ENCODE measurements around the gene TRAM2.

Gene TRAM2

GRCh38 chr6:52505726-52506409, 71.0 kb downstream of the TRAM2 start:
- DNase-seq, result no peak

- DNase-seq, result no peak
These were observed 72.1 kb downstream of the TRAM2 start for GRCh38 chr6:52504782-52505136.

- DNase-seq, result peak; percentile 81
These were observed 72.7 kb downstream of the TRAM2 start for GRCh38 chr6:52503851-52504781.

- peak; percentile 48 for DNase-seq
These were observed 73.5 kb downstream of the TRAM2 start for GRCh38 chr6:52503323-52503747.

GRCh38 chr6:52502306-52503029, 74.4 kb downstream of the TRAM2 start:
- no peak for DNase-seq

GRCh38 chr6:52500238-52501129, 76.4 kb downstream of the TRAM2 start:
- no peak for DNase-seq

GRCh38 chr6:52499681-52500236, 77.1 kb downstream of the TRAM2 start:
- DNase-seq, result no peak

GRCh38 chr6:52499026-52499425, 77.8 kb downstream of the TRAM2 start:
- DNase-seq, result no peak

GRCh38 chr6:52498538-52499017, 78.3 kb downstream of the TRAM2 start:
- DNase-seq, result no peak

GRCh38 chr6:52497652-52498408, 79.0 kb downstream of the TRAM2 start:
- no peak for DNase-seq

- DNase-seq, result no peak
These were observed 80.2 kb downstream of the TRAM2 start for GRCh38 chr6:52496631-52497030.

GRCh38 chr6:52495922-52496321, 80.9 kb downstream of the TRAM2 start:
- no peak for DNase-seq

GRCh38 chr6:52494298-52495072, 82.4 kb downstream of the TRAM2 start:
- no peak for DNase-seq

GRCh38 chr6:52493669-52494068, 83.2 kb downstream of the TRAM2 start:
- no peak for DNase-seq

GRCh38 chr6:52491203-52492069, 85.4 kb downstream of the TRAM2 start:
- DNase-seq, result no peak

GRCh38 chr6:52489881-52490280, 87.0 kb downstream of the TRAM2 start:
- no peak for DNase-seq

GRCh38 chr6:52483671-52484003, 93.2 kb downstream of the TRAM2 start:
- no peak for DNase-seq

- no peak for DNase-seq
These were observed 93.8 kb downstream of the TRAM2 start for GRCh38 chr6:52482903-52483670.

- DNase-seq, result no peak
These were observed 101.6 kb downstream of the TRAM2 start for GRCh38 chr6:52475307-52475706.
